CD1c-positive myeloid dendritic cell (primary cell): Measurements from ENCODE around the gene ZBTB46.

ENCODE experiments used
- DNase-seq: peaks from one replicate; pipeline ENCODE4 v3.0.0-alpha.2; 2016; ENCODE audit errors: extremely low spot score

ZBTB46 gene

GRCh38 chr20:63706852-63707557 is 124.1 kb downstream of the ZBTB46 start:
- peak; percentile 73 for DNase-seq

GRCh38 chr20:63706027-63706695 is 124.9 kb downstream of the ZBTB46 start:
- DNase-seq = no peak

GRCh38 chr20:63705232-63706026 is 125.6 kb downstream of the ZBTB46 start:
- no peak for DNase-seq

GRCh38 chr20:63704749-63705117 is 126.3 kb downstream of the ZBTB46 start:
- DNase-seq = no peak

GRCh38 chr20:63703976-63704748 is 126.9 kb downstream of the ZBTB46 start:
- no peak for DNase-seq

- DNase-seq = no peak
Observed at GRCh38 chr20:63703471-63703975, 127.5 kb downstream of the ZBTB46 start.

- DNase-seq = no peak
Observed at GRCh38 chr20:63702751-63703470, 128.2 kb downstream of the ZBTB46 start.

- no peak for DNase-seq
Observed at GRCh38 chr20:63702036-63702665, 128.9 kb downstream of the ZBTB46 start.

- DNase-seq = no peak
Observed at GRCh38 chr20:63701329-63702035, 129.6 kb downstream of the ZBTB46 start.

- DNase-seq = no peak
Observed at GRCh38 chr20:63701051-63701328, 130.1 kb downstream of the ZBTB46 start.

GRCh38 chr20:63700199-63701050 is 130.6 kb downstream of the ZBTB46 start:
- DNase-seq = no peak

- DNase-seq = no peak
Observed at GRCh38 chr20:63699466-63700198, 131.4 kb downstream of the ZBTB46 start.

GRCh38 chr20:63698739-63699465 is 132.2 kb downstream of the ZBTB46 start:
- DNase-seq = peak; percentile 7

- DNase-seq = no peak
Observed at GRCh38 chr20:63697868-63698545, 133.1 kb downstream of the ZBTB46 start.

GRCh38 chr20:63697357-63697867 is 133.7 kb downstream of the ZBTB46 start:
- DNase-seq = no peak

GRCh38 chr20:63696628-63697356 is 134.3 kb downstream of the ZBTB46 start, which contains the start of gene TNFRSF6B:
TNFRSF6B (plus strand) TSS chr20:63696652; CDS start chr20:63696768, 116 bp downstream.
- DNase-seq = no peak
